ENCODE data around the gene MGP. TPM values are rescaled to one million over a fixed set of nuclear protein-coding genes. Genes with fewer than 3 reads are reported as not detected.

The MGP gene
- total RNA-seq, 1 experiment from 2014 or later = 4.8 TPM

DNA sequence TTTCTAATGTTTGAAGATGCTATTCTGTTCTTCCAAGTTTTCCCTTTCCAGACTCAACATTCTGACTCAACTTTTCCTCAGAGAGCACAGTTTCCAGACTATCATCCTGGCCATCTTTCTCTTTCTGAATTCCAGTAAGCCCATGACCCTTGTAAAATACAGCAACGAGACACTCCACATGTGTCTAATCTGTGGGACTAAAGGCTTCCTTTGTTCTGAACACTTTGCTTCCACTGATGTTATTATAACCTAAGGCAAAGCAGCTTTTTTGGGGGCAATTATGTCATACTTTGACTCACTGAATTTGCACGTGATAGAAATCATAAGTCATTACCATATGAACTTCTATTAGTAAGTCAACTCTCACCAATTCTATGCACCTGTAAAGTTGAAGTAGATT lies 36.0 kb downstream of the MGP start:
- Mint-ChIP-seq H3K9me3 (ENCODE audit: unreplicated experiment) (no peaks in the 10 kb centered on the region), H3K4me1 (ENCODE audit: insufficient read depth, unreplicated experiment) (peaks cover 6% of the 10 kb centered on the region), H3K27ac (ENCODE audit: low read depth, unreplicated experiment) (peak overlapping the region; percentile 3), H3K4me3 (ENCODE audit: unreplicated experiment) (no peak overlapping the region), H3K36me3 (ENCODE audit: insufficient read depth, unreplicated experiment) (no peaks in the 10 kb centered on the region), H3K27me3 (ENCODE audit: insufficient read depth, unreplicated experiment) (no peaks in the 10 kb centered on the region)
- ChIA-PET CTCF (interaction anchor here (0.8 to 7.1 kb wide), 6 partner anchors 10 to 146 kb away, joined by 3 to 121 read pairs (median 4); no protein-coding TSS in a partner anchor), POLR2A (interaction anchor here (0.7 kb wide), 2 partner anchors 134 to 146 kb away, joined by 3 read pairs; no protein-coding TSS in a partner anchor)
- DNase-seq (ENCODE audit: unreplicated experiment) = no peak
- TF ChIP-seq, protein P1, sequence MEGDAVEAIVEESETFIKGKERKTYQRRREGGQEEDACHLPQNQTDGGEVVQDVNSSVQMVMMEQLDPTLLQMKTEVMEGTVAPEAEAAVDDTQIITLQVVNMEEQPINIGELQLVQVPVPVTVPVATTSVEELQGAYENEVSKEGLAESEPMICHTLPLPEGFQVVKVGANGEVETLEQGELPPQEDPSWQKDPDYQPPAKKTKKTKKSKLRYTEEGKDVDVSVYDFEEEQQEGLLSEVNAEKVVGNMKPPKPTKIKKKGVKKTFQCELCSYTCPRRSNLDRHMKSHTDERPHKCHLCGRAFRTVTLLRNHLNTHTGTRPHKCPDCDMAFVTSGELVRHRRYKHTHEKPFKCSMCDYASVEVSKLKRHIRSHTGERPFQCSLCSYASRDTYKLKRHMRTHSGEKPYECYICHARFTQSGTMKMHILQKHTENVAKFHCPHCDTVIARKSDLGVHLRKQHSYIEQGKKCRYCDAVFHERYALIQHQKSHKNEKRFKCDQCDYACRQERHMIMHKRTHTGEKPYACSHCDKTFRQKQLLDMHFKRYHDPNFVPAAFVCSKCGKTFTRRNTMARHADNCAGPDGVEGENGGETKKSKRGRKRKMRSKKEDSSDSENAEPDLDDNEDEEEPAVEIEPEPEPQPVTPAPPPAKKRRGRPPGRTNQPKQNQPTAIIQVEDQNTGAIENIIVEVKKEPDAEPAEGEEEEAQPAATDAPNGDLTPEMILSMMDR (IDR thresholded peaks at IDR 0.05; ENCODE audit: unreplicated experiment) = no peak
- intact Hi-C loops (cut with micrococcal nuclease) = loop anchor here (5.0 to 10.0 kb wide), 2 partner anchors 75 to 298 kb away; a partner anchor contains a TSS
- no TSS peak for BruUV-seq (replicated peaks)

DNA sequence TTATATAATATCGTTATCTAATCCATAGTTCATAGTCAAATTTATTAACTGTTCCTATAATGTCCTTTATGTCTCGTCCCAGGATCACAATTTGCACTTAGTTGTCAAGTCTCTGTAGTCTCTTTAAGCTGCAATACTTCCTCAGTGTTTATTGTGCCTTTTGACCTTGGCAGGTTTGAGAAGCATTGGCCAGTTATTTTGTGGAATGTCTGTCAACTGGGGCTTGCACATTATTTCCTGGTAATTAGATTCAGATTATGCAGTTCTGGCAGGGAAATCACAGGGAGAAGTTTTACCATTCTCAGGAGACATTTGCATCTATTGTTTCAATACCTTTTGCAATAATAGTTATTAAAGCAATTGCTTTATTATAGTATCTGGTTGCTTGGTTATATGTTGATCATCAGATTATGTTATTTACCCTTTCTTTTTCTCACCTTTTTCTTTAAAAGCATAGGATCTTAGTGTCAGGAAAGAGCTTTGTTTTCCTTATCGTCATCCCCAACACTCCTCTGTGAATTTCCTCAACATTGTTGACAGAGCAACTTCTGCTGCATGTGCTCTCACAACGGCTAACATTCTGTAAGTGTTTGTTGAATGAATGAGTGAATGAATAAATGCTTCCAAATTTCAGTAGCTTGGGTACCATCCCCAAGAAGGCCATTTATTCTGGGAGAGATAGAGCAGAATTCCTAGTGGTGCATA lies 38.6 kb downstream of the MGP start:
- intact Hi-C loops (cut with micrococcal nuclease) = loop anchor here (5.0 to 10.0 kb wide), 2 partner anchors 72 to 300 kb away; a partner anchor contains a TSS
- Mint-ChIP-seq H3K9me3 (ENCODE audit: unreplicated experiment) (no peaks in the 10 kb centered on the region), H3K27me3 (ENCODE audit: insufficient read depth, unreplicated experiment) (no peaks in the 10 kb centered on the region), H3K27ac (ENCODE audit: low read depth, unreplicated experiment) (no peak overlapping the region), H3K36me3 (ENCODE audit: insufficient read depth, unreplicated experiment) (no peaks in the 10 kb centered on the region), H3K4me3 (ENCODE audit: unreplicated experiment) (no peak overlapping the region), H3K4me1 (ENCODE audit: insufficient read depth, unreplicated experiment) (peaks cover 13% of the 10 kb centered on the region)
- DNase-seq (ENCODE audit: unreplicated experiment) = no peak
- ChIA-PET CTCF (interaction anchor here (0.5 to 7.1 kb wide), 15 partner anchors 8 to 565 kb away, joined by 3 to 121 read pairs (median 4); partner anchors contain the start of gene RERG), POLR2A (interaction anchor here (1.0 to 1.2 kb wide), 2 partner anchors 139 to 144 kb away, joined by 3 read pairs; no protein-coding TSS in a partner anchor)
- TF ChIP-seq, protein P1 (IDR thresholded peaks at IDR 0.05; ENCODE audit: unreplicated experiment) = no peak
- no TSS peak for BruUV-seq (replicated peaks)

DNA sequence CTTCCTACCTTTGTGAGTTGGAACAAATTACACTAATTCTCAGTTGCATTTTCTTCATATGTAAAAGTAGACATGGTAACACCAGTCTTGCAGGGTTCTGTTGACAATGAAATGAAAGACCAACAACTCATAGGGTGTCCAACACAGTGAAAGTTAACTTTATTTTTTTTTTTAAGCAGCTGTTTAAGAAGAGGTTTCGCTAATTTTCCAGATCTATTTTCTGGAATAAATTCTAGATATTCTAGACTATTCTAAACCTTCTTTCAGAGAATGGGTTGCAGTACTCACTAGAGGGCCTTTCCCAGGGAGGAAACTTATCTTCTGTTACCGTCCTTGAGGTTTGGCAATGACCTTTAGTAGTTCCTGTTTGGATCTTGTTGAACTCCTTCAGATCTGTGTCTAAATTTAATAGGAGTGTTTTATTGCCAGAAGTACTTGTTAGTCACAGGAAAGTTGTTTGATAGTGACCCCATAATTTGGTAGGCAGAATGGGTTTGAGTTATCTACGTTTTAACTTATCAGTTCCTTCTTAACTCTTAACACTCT lies 39.5 kb downstream of the MGP start:
- TF ChIP-seq, protein P1 (IDR thresholded peaks at IDR 0.05; ENCODE audit: unreplicated experiment) = no peak
- no peaks in the 10 kb centered on the region for H3K36me3 Mint-ChIP-seq (ENCODE audit: insufficient read depth, unreplicated experiment)
- no peak overlapping the region for H3K4me3 Mint-ChIP-seq (ENCODE audit: unreplicated experiment)
- no TSS peak for BruUV-seq (replicated peaks)
- H3K4me1 Mint-ChIP-seq (ENCODE audit: insufficient read depth, unreplicated experiment) = peaks cover 22% of the 10 kb centered on the region
- H3K27ac Mint-ChIP-seq (ENCODE audit: low read depth, unreplicated experiment) = no peak overlapping the region
- DNase-seq (ENCODE audit: unreplicated experiment) = no peak
- ChIA-PET POLR2A (interaction anchor here (0.6 to 1.5 kb wide), 5 partner anchors 31 to 376 kb away, joined by 3 to 8 read pairs (median 3); no protein-coding TSS in a partner anchor), CTCF (interaction anchor here (0.6 to 7.1 kb wide), 16 partner anchors 9 to 375 kb away, joined by 3 to 121 read pairs (median 5); partner anchors contain the start of gene RERG)
- H3K9me3 Mint-ChIP-seq (ENCODE audit: unreplicated experiment) = no peaks in the 10 kb centered on the region
- no peaks in the 10 kb centered on the region for H3K27me3 Mint-ChIP-seq (ENCODE audit: insufficient read depth, unreplicated experiment)
- intact Hi-C loops (cut with micrococcal nuclease) = loop anchor here (5.0 to 10.0 kb wide), 2 partner anchors 71 to 301 kb away; a partner anchor contains a TSS

DNA sequence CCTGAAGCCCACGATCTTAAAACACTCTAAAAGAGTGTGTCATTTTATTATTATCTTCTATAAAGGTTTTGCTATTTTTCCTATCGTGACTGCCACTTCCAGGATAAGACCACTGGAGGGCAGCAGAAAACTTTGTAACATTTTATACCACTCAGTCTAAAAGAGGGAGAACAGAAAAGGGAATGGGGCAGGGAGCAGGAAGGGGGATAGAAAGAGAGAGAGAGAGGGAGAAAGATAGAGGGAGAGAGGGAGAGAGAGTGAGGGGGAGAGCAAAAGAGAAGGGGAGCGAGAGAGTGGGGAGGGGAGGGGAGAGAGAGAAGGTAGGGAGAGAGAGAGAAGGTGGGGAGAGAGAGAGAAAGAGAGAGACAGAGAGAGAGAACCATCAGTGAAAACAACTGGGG lies 40.3 kb downstream of the MGP start:
- CTCF ChIA-PET = interaction anchor here (0.6 to 7.1 kb wide), 13 partner anchors 9 to 376 kb away, joined by 3 to 121 read pairs (median 5); partner anchors contain the start of gene RERG
- H3K9me3 Mint-ChIP-seq (ENCODE audit: unreplicated experiment) = no peaks in the 10 kb centered on the region
- DNase-seq (ENCODE audit: unreplicated experiment) = peak; percentile 74
- intact Hi-C loops (cut with micrococcal nuclease) = loop anchor here (1.0 to 10.0 kb wide), 8 partner anchors 34 to 677 kb away; partner anchors contain the start of gene RERG
- TF ChIP-seq, protein P1 (IDR thresholded peaks at IDR 0.05; ENCODE audit: unreplicated experiment) = peak; percentile 68
- POLR2A ChIA-PET = interaction anchor here (0.6 to 1.5 kb wide), 4 partner anchors 30 to 377 kb away, joined by 3 to 8 read pairs (median 4); no protein-coding TSS in a partner anchor
- H3K27me3 Mint-ChIP-seq (ENCODE audit: insufficient read depth, unreplicated experiment) = no peaks in the 10 kb centered on the region
- BruUV-seq (replicated peaks) = no TSS peak
- no peak overlapping the region for H3K4me3 Mint-ChIP-seq (ENCODE audit: unreplicated experiment)
- no peaks in the 10 kb centered on the region for H3K36me3 Mint-ChIP-seq (ENCODE audit: insufficient read depth, unreplicated experiment)
- H3K27ac Mint-ChIP-seq (ENCODE audit: low read depth, unreplicated experiment) = peak overlapping the region; percentile 78
- H3K4me1 Mint-ChIP-seq (ENCODE audit: insufficient read depth, unreplicated experiment) = peaks cover 23% of the 10 kb centered on the region
